ENCODE measurements around the gene CCDC27.

CCDC27 gene

DNA sequence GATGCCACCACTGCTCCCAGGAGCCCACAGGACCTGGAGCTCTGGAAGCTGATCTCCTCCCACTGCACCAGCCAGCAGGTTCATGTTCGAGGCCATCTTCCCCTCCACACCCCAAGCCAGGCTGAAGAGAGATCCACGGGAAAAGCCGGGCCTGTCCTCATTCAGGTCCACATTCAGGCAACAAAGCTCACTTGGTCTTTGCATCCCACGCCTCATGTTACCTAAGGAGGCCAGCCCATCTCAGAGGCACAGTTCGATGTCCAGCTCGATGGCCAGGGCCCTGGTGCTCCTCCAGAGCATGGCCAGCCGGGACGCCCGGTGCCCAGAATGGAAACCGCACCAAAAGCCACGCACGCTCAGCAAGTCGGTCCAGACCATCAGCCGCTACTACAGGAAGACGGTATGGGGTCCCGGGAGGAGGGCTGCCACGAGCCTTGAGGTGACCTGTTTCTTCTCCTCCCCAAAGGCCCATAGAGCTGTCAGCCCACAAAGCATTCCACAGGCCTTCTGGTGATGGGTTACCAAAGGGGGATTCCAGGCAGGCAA is at the start of gene CCDC27:
TSS of gene CCDC27 (plus strand) at position 51 of the 546 bp plus-strand sequence. CDS start at position 83, 32 bp downstream.
- no peak for DNase-seq
- in situ Hi-C loops (cut with MboI; ENCODE audit: low pct_unique_long_range_greater_than_20kb, low sequenced_read_pairs), result no loop called here

DNA sequence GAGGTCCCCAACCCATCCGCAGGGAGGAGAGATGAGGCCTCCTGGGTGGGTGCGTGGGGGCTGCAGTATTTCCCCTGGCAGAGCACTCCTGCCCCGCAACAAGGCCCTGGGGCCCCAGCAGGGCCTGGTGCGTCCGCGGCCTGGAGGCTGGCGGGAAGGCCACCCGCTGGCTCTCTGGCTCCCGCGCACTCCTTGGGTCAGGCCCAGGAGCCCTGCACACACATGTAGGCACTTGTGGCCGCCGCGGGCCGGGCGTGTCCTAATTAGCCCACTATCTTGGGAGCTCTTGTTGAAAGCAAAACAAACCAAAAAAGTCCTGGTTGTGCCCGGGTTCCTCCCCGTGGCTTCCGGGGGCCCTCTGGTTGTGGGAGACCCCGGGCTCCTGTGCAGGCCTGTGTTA is 49.7 kb upstream of the CCDC27 start:
- in situ Hi-C loops (cut with MboI; ENCODE audit: low pct_unique_long_range_greater_than_20kb, low sequenced_read_pairs), result no loop called here
- DNase-seq, result peak; percentile 42

- no peak for DNase-seq
- in situ Hi-C loops (cut with MboI; ENCODE audit: low pct_unique_long_range_greater_than_20kb, low sequenced_read_pairs), result no loop called here
These were observed 49.1 kb upstream of the CCDC27 start for GRCh38 chr1:3702990-3703728.

- peak; percentile 76 for DNase-seq
- in situ Hi-C loops (cut with MboI; ENCODE audit: low pct_unique_long_range_greater_than_20kb, low sequenced_read_pairs), result no loop called here
These were observed 48.4 kb upstream of the CCDC27 start for GRCh38 chr1:3703786-3704371.

GRCh38 chr1:3705341-3705950 is 46.8 kb upstream of the CCDC27 start:
- in situ Hi-C loops (cut with MboI; ENCODE audit: low pct_unique_long_range_greater_than_20kb, low sequenced_read_pairs), result no loop called here
- no peak for DNase-seq

- no peak for DNase-seq
- in situ Hi-C loops (cut with MboI; ENCODE audit: low pct_unique_long_range_greater_than_20kb, low sequenced_read_pairs), result no loop called here
These were observed 45.5 kb upstream of the CCDC27 start for GRCh38 chr1:3706651-3707297.

DNA sequence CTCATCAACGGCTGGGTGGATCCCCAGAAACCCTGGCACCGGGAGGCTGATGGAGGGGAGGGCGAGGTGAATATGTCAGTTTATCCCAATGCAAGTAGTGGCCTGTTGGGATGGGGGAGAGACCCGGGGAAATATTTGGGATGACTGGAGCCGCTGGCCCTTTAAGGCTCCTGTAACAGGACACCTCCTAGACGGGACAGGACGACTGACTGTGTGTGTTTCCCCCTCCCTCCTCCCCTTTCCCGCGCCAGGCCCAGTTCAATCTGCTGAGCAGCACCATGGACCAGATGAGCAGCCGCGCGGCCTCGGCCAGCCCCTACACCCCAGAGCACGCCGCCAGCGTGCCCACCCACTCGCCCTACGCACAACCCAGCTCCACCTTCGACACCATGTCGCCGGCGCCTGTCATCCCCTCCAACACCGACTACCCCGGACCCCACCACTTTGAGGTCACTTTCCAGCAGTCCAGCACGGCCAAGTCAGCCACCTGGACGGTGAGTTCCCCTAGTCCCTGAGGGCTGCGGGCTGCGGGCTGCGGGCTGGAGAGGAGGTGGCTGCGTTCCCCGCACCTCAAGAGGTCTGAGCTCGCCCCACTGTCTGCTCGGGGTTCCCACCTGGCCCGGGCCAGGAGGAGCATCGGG is 44.8 kb upstream of the CCDC27 start:
- DNase-seq, result no peak
- in situ Hi-C loops (cut with MboI; ENCODE audit: low pct_unique_long_range_greater_than_20kb, low sequenced_read_pairs), result no loop called here

DNA sequence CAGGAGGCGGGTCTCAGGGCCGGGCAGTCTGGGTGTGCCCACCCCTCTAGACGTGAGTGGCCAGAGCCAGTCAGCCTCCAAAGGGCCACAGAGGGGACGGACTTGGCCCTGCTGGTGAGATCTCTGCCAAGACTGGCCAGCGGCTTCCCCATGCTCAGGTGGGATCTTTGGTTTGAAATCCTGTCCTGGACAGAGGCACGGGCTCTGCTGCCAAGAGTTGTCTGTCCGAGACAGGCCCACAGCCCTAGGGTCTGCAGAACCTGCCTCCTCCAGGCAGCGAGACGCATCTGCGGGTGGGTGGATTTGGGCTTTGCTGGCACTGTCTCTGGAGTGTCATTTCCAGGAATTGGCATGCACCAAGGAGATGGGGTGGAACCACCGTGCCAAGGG is 44.3 kb upstream of the CCDC27 start:
- in situ Hi-C loops (cut with MboI; ENCODE audit: low pct_unique_long_range_greater_than_20kb, low sequenced_read_pairs), result no loop called here
- DNase-seq, result no peak

DNA sequence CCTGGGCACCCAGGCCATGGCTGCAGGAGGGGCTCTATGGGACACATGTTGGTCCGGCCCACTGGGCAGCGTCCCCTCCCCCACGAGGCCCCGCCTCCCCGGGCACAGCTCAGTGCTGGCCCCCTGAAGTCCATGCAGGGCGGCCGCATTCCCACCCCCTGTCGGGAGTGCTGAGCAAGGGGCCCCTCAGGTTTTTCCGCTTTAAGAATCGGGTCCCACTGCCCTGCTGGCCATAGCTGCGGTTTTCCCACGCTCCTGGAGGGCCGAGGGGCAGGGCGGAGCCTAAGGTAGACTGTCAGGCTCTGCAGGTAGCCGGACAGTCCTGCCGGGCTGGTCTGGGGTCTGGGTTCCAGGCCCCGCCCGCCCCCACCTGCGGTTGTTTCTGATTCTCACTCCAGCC is 43.5 kb upstream of the CCDC27 start:
- in situ Hi-C loops (cut with MboI; ENCODE audit: low pct_unique_long_range_greater_than_20kb, low sequenced_read_pairs), result no loop called here
- no peak for DNase-seq

- in situ Hi-C loops (cut with MboI; ENCODE audit: low pct_unique_long_range_greater_than_20kb, low sequenced_read_pairs), result no loop called here
- DNase-seq, result no peak
These were observed 42.0 kb upstream of the CCDC27 start for GRCh38 chr1:3710251-3710650.

DNA sequence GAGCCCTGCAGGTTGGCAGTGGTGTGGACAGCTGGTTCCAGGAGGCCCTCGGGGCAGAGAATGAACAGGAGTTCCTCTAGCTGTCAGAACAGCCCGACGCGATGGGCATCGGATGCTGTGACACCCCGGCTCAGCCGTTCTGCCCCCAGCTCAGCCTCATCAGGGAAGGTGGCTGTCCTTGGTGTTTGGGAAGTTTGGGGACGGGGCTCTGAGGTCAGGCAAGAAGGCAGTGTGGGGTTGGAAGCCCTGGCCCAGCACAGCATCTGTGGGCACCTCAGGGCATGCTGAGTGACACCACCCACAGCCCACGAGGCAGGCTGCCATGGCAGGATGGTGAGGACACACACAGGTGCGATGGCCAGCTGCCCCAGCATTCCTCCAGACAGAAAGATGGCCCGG is 40.9 kb upstream of the CCDC27 start:
- DNase-seq, result no peak
- in situ Hi-C loops (cut with MboI; ENCODE audit: low pct_unique_long_range_greater_than_20kb, low sequenced_read_pairs), result no loop called here

DNA sequence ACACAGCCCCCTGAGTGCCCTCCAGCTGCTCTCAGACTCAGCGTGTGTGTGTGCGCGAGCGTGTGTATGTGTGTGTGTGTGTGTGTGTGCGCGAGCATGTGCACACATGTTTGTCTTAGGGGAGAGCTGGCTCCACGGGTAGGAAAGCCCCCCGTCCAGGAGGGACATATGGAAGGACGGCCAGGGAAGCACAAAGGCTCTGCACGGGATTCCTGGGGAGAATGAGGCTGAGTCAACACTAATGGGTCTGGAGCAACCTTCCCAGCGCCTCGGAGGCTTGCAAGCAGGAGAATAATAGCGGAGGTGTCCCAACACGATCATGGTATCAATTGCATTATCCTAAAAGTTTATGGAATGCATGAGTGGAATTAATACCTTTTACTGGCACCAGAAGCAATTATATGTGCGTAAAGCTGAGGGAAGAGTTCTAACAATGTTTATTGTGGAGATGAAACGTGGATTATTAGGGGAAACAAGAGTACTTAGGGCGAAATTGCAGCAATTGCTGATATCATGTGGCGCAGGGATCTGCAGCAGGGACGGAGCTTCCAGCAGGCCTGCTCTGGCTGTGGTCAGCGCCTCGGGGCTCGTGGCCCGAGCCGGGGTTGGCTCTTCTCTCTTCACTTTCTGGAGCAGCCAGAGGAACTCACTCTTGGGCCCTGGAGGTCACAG is 40.3 kb upstream of the CCDC27 start:
- in situ Hi-C loops (cut with MboI; ENCODE audit: low pct_unique_long_range_greater_than_20kb, low sequenced_read_pairs), result no loop called here
- DNase-seq, result no peak

GRCh38 chr1:3712573-3713535 is 39.4 kb upstream of the CCDC27 start:
- in situ Hi-C loops (cut with MboI; ENCODE audit: low pct_unique_long_range_greater_than_20kb, low sequenced_read_pairs), result no loop called here
- DNase-seq, result no peak

- no peak for DNase-seq
- in situ Hi-C loops (cut with MboI; ENCODE audit: low pct_unique_long_range_greater_than_20kb, low sequenced_read_pairs), result no loop called here
These were observed 38.4 kb upstream of the CCDC27 start for GRCh38 chr1:3713840-3714239.

GRCh38 chr1:3714284-3714741 is 37.9 kb upstream of the CCDC27 start:
- in situ Hi-C loops (cut with MboI; ENCODE audit: low pct_unique_long_range_greater_than_20kb, low sequenced_read_pairs), result no loop called here

GRCh38 chr1:3714814-3715213 is 37.4 kb upstream of the CCDC27 start:
- in situ Hi-C loops (cut with MboI; ENCODE audit: low pct_unique_long_range_greater_than_20kb, low sequenced_read_pairs), result no loop called here
- DNase-seq, result no peak

More at GRCh38 chr1:3714284-3714741, 37.9 kb upstream of the CCDC27 start:
- DNase-seq, result no peak

- peak; percentile 32 for DNase-seq
- in situ Hi-C loops (cut with MboI; ENCODE audit: low pct_unique_long_range_greater_than_20kb, low sequenced_read_pairs), result no loop called here
These were observed 35.9 kb upstream of the CCDC27 start for GRCh38 chr1:3716351-3716750.
